SK-N-SH (cell line): Measurements from ENCODE around the gene DTX3. TPM values are rescaled to one million over a fixed set of nuclear protein-coding genes. Genes with fewer than 3 reads are reported as not detected.

Experiments used
- CTCF ChIA-PET: fragments of 300-600, 350-600 bp; formaldehyde crosslinking; extraction: SDS; loops from one replicate; lab custom pipeline; 2021; lab: Yijun Ruan, JAX
- POLR2A ChIA-PET: fragments of 350-600 bp; sonication (Branson Sonifier 250); formaldehyde crosslinking; extraction: SDS; loops from one replicate; lab custom pipeline; 2020; ENCODE audit warnings: antibody characterized with exemption, inconsistent platforms; lab: Yijun Ruan, JAX
- DNase-seq: peaks from one replicate; pipeline ENCODE4 v3.0.0; 2012
- H2AFZ ChIP-seq: fragments of 200-600 bp; sonication (generic); 2 replicates; pipeline ENCODE4 v1.8.1; 2016; ENCODE audit warnings: antibody characterized with exemption, mild to moderate bottlenecking, low read depth
- H3F3A ChIP-seq: fragments of 200-600 bp; sonication (generic); replicated peaks from 2 replicates; pipeline ENCODE3; 2016; ENCODE audit warnings: antibody characterized with exemption, mild to moderate bottlenecking; ENCODE audit not compliant: insufficient read depth
- H3K27ac ChIP-seq, 2 experiments: fragments of 200-500 bp in 1 of 2; fragments of 200-600 bp in 1 of 2; sonication (Bioruptor generic) in 1 of 2; sonication (generic), shearing (Covaris generic) in 1 of 2; 2 replicates each; pipeline versions ENCODE4 v1.5.1 to v1.6.1; 2014 to 2016; ENCODE audit warnings: low read depth in 2 of 2, inconsistent platforms in 1 of 2, low read length in 1 of 2, mild to moderate bottlenecking in 1 of 2, mixed read lengths in 1 of 2
- H3K27me3 ChIP-seq: fragments of 200-600 bp; sonication (generic), shearing (Covaris generic); 2 replicates; pipeline ENCODE4 v1.6.1; 2016; ENCODE audit warnings: mixed run types; ENCODE audit not compliant: insufficient read depth
- H3K36me3 ChIP-seq, 2 experiments: fragments of 200-500 bp in 1 of 2; fragments of 200-600 bp in 1 of 2; sonication (Bioruptor generic) in 1 of 2; sonication (generic) in 1 of 2; replicated peaks in 1 of 2; 2 replicates each; pipeline versions ENCODE3 to v1.5.1; 2014 to 2016; ENCODE audit warnings: low read length in 1 of 2, mild to moderate bottlenecking in 1 of 2; ENCODE audit not compliant: insufficient read depth in 2 of 2, control insufficient read depth in 1 of 2
- H3K4me1 ChIP-seq, 2 experiments: fragments of 200-500 bp in 1 of 2; fragments of 200-600 bp in 1 of 2; sonication (Bioruptor generic) in 1 of 2; sonication (generic), shearing (Covaris generic) in 1 of 2; 2 replicates each; pipeline versions ENCODE4 v1.5.1 to v1.6.1; 2014 to 2016; ENCODE audit warnings: low read depth in 1 of 2, low read length in 1 of 2, mixed run types in 1 of 2; ENCODE audit not compliant: insufficient read depth in 2 of 2, control insufficient read depth in 1 of 2
- H3K4me2 ChIP-seq: fragments of 200-600 bp; sonication (generic), shearing (Covaris generic); 2 replicates; pipeline ENCODE4 v1.6.1; 2017; ENCODE audit warnings: mixed run types
- H3K4me3 ChIP-seq, 2 experiments: fragments of 200-500 bp in 1 of 2; fragments of 200-600 bp in 1 of 2; sonication (Bioruptor generic) in 1 of 2; sonication (generic), shearing (Covaris generic) in 1 of 2; 2 replicates each; pipeline versions ENCODE4 v1.5.1 to v1.8.1; 2014 to 2016; ENCODE audit warnings: low read depth in 2 of 2, inconsistent platforms in 1 of 2, low read length in 1 of 2, mild to moderate bottlenecking in 1 of 2, mixed read lengths in 1 of 2, moderate library complexity in 1 of 2
- H3K79me2 ChIP-seq: fragments of 200-600 bp; sonication (generic); 2 replicates; pipeline ENCODE4 v1.8.1; 2017; ENCODE audit warnings: mild to moderate bottlenecking; ENCODE audit not compliant: insufficient read depth
- H3K9ac ChIP-seq: fragments of 200-600 bp; sonication (generic); 2 replicates; pipeline ENCODE4 v1.6.1; 2017; ENCODE audit warnings: mixed run types
- H3K9me2 ChIP-seq: fragments of 200-600 bp; sonication (generic); 2 replicates; pipeline ENCODE4 v1.6.1; 2017; ENCODE audit warnings: mixed run types
- H3K9me3 ChIP-seq: fragments of 200-600 bp; sonication (generic); 2 replicates; pipeline ENCODE4 v1.6.1; 2017; ENCODE audit warnings: mixed run types, mild to moderate bottlenecking, moderate library complexity
- H4K20me1 ChIP-seq: fragments of 200-600 bp; sonication (generic); 2 replicates; pipeline ENCODE4 v1.6.1; 2017; ENCODE audit warnings: mild to moderate bottlenecking, mixed run types; ENCODE audit not compliant: insufficient read depth
- CTCF ChIP-seq: fragments of 200-600 bp; sonication (generic); IDR thresholded peaks from 2 replicates; pipeline ENCODE4 v1.6.1; 2017; ENCODE audit warnings: antibody characterized with exemption, mild to moderate bottlenecking, moderate library complexity
- ELF1 ChIP-seq: IDR thresholded peaks from 2 replicates; pipeline ENCODE4 v1.4.0; 2012
- EZH2phosphoT487 ChIP-seq: fragments of 200-600 bp; sonication (generic); IDR thresholded peaks from 2 replicates; pipeline ENCODE4 v1.6.1; 2017; ENCODE audit warnings: low read depth, mixed run types, mild to moderate bottlenecking, antibody characterized with exemption, moderate library complexity, borderline replicate concordance
- FOXJ3 ChIP-seq: sonication (generic); formaldehyde crosslinking; IDR thresholded peaks from 2 replicates; pipeline ENCODE4 v1.5.1; 2020; ENCODE audit warnings: mild to moderate bottlenecking, missing genetic modification reagents
- FOXM1 ChIP-seq: IDR thresholded peaks from 2 replicates; pipeline ENCODE4 v1.4.0; 2012; ENCODE audit warnings: low read depth, mild to moderate bottlenecking
- GATA2 ChIP-seq: sonication (generic); formaldehyde crosslinking; IDR thresholded peaks from 2 replicates; pipeline ENCODE4 v1.5.0; 2020; ENCODE audit warnings: mild to moderate bottlenecking, missing genetic modification reagents
- JUND ChIP-seq: IDR thresholded peaks from 2 replicates; pipeline ENCODE4 v1.4.0; 2012
- NFIC ChIP-seq: IDR thresholded peaks from 2 replicates; pipeline ENCODE4 v1.4.0; 2012; ENCODE audit warnings: borderline replicate concordance
- PBX3 ChIP-seq: IDR thresholded peaks from 2 replicates; pipeline ENCODE4; 2012
- POLR2AphosphoS5 ChIP-seq: IDR thresholded peaks from 2 replicates; pipeline ENCODE4 v1.6.1; 2012; ENCODE audit warnings: low read depth, low read length
- RCOR1 ChIP-seq: fragments of 150-350 bp; IDR thresholded peaks from 2 replicates; pipeline ENCODE4 v1.6.1; 2017; ENCODE audit warnings: antibody characterized with exemption, low read length
- RFX5 ChIP-seq: IDR thresholded peaks from 2 replicates; pipeline ENCODE4 v1.6.1; 2012; ENCODE audit warnings: mild to moderate bottlenecking, improper control_type of control experiment, low read length
- RXRA ChIP-seq: IDR thresholded peaks from 2 replicates; pipeline ENCODE4 v1.4.0; 2012; ENCODE audit warnings: low read depth, mild to moderate bottlenecking, borderline replicate concordance
- SIN3A ChIP-seq: IDR thresholded peaks from 2 replicates; pipeline ENCODE4 v1.6.1; 2012; ENCODE audit warnings: low read depth, mild to moderate bottlenecking, low read length, moderate library complexity, borderline replicate concordance
- TEAD4 ChIP-seq: IDR thresholded peaks from 2 replicates; pipeline ENCODE4 v1.4.0; 2012; ENCODE audit warnings: mild to moderate bottlenecking, borderline replicate concordance; ENCODE audit not compliant: insufficient read depth
- WGBS: methylation state at CpG from one replicate; pipeline ENCODE4 v1.1.6; 2017; ENCODE audit warnings: low lambda C conversion rate; 5-methylcytosine and 5-hydroxymethylcytosine counted together
- polyA plus RNA-seq, 3 experiments: library from polyadenylated mRNA; depleted of rRNA; stranded (reverse); fragments of >200 nt; gene quantifications; 2 replicates each; pipeline ENCODE4 v1.2.3, GENCODE V29; 2012
- TF ChIP-seq, protein P1 (sequence below): fragments of 150-350 bp; IDR thresholded peaks from 2 replicates; pipeline ENCODE4 v1.6.1; 2016; ENCODE audit warnings: mild to moderate bottlenecking, low read depth, low read length

The DTX3 gene
- polyA plus RNA-seq, 1 of the 3 experiments (the other 2 are of a cell fraction), result 61.2 TPM

- Histone ChIP-seq H3K27me3 (no peaks in the 10 kb centered on the region), H4K20me1 (no peaks in the 10 kb centered on the region), H2AFZ (no peak overlapping the region), H3K4me2 (no peak overlapping the region), H3K36me3 (peaks cover 16 to 29% of the 10 kb centered on the region in 2 experiments), H3K9ac (no peak overlapping the region), H3K27ac (no peak overlapping the region), H3K9me3 (no peaks in the 10 kb centered on the region), H3K4me1 (no peaks in the 10 kb centered on the region), H3K9me2 (no peaks in the 10 kb centered on the region), H3K79me2 (no peaks in the 10 kb centered on the region), H3F3A (no peaks in the 10 kb centered on the region), H3K4me3 (no peak overlapping the region)
- 86% methylated on average over 6 of the region's 6 CpGs for WGBS
- TF ChIP-seq CTCF (no peak), RXRA (no peak), RCOR1 (no peak), JUND (no peak), TEAD4 (no peak), PBX3 (no peak), SIN3A (no peak), GATA2 (no peak), NFIC (no peak), RFX5 (no peak), POLR2AphosphoS5 (no peak), FOXM1 (no peak), FOXJ3 (CRISPR knock-in tag) (no peak), EZH2phosphoT487 (no peak), ELF1 (no peak)
- TF ChIP-seq, protein P1, sequence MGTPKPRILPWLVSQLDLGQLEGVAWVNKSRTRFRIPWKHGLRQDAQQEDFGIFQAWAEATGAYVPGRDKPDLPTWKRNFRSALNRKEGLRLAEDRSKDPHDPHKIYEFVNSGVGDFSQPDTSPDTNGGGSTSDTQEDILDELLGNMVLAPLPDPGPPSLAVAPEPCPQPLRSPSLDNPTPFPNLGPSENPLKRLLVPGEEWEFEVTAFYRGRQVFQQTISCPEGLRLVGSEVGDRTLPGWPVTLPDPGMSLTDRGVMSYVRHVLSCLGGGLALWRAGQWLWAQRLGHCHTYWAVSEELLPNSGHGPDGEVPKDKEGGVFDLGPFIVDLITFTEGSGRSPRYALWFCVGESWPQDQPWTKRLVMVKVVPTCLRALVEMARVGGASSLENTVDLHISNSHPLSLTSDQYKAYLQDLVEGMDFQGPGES, result no peak
- DNase-seq, result no peak
- CTCF ChIA-PET, result interaction anchor here (11.3 kb wide), 1 partner anchor 14 kb away, joined by 110 read pairs; no protein-coding TSS in a partner anchor
- POLR2A ChIA-PET, result no interaction called here
Observed at GRCh38 chr12:57568838-57569237, 35.8 kb upstream of the DTX3 start.
